ENCODE results near the gene CDKN2B.

GRCh38 chr9:22037954-22038690, 29.0 kb upstream of the CDKN2B start:
- no peak for TF ChIP-seq POLR2A (IDR thresholded peaks at IDR 0.05)
- TF ChIP-seq CTCF (IDR thresholded peaks at IDR 0.05): peak; percentile 44 to 70 (median 52)
- TF ChIP-seq POLR2AphosphoS5 (IDR thresholded peaks at IDR 0.05): peak in 1 of 3 donors; percentile 70
- TF ChIP-seq EP300 (IDR thresholded peaks at IDR 0.05; ENCODE audit: low read depth): no peak

Data from transverse colon (tissue), 4 donors.